H1 (cell line): Measurements from ENCODE around the gene ZNF619. TPM values are rescaled to one million over a fixed set of nuclear protein-coding genes. Genes with fewer than 3 reads are reported as not detected.

ENCODE experiments used
- CHD7 ChIP-seq: fragments of 300-600 bp; sonication (generic); IDR thresholded peaks from 2 replicates; pipeline ENCODE4 v1.7.1; 2012; ENCODE audit warnings: low read length, moderate library complexity, mild to moderate bottlenecking, inconsistent platforms; ENCODE audit not compliant: insufficient replicate concordance
- JUN ChIP-seq: IDR thresholded peaks from 2 replicates; pipeline ENCODE4 v1.6.1; 2011; ENCODE audit warnings: low read depth, mild to moderate bottlenecking, improper control_type of control experiment, low read length
- polyA plus RNA-seq, 7 experiments: library from polyadenylated mRNA; depleted of rRNA in 3 of 7; stranded (reverse) in 5 of 7; unstranded in 2 of 7; fragments of >200 nt in 5 of 7; fragments of 200-250 nt in 2 of 7; gene quantifications; 1 replicate in 5 of 7; 2 replicates in 1 of 7; 4 replicates in 1 of 7; pipeline versions ENCODE4 v1.2.1 to v1.2.3, GENCODE V29; 2011 to 2013; ENCODE audit warnings: missing spikeins in 2 of 7, mixed read lengths in 2 of 7
- total RNA-seq: library from RNA; stranded (reverse); fragmentation: NEBNext Ultra II Directional; extraction: Animal tissue kit (Norgen Biotek cat#: 25700); gene quantifications from 2 replicates; pipeline ENCODE4 v1.2.1, GENCODE V29; 2021

Gene ZNF619
- total and polyA plus RNA-seq, 2 of the 8 experiments (the other 6 are each of a cell fraction or from before 2014, with no cell fraction given), result 2.3 to 8.2 TPM

DNA sequence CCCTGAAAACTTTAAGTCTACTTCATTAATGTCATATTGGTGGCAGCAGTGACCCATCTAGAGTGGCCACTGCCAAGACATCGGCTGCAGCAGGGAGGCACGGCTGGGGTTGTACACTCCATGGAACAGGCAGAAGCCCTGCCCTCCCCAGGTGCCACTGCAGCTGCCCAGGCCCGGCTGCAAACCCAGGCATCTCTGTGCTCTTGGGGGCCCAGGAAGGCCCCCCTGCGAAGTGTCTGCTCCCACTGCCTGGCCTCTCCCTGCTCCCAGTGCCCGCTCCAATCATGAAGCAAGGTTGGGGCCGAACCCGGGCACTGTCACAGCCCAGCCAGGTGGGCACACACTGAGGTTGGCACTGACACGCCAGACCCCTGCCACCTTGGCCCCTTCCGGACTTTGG, 31.9 kb upstream of the ZNF619 start (continued):
- TF ChIP-seq CHD7 (no peak), JUN (no peak)
